Endodermal cell (in vitro differentiated cells): Measurements from ENCODE around the gene ARL6IP4. TPM values are rescaled to one million over a fixed set of nuclear protein-coding genes. Genes with fewer than 3 reads are reported as not detected.
A peak's percentile ranks its signal among the peaks of the same experiment; 100 is the strongest.

Experiments
- DNase-seq: peaks from one replicate; pipeline ENCODE4 v3.0.0-alpha.2; 2017
- H3K27ac ChIP-seq: 2 replicates; pipeline ENCODE4 v1.5.1; 2013; ENCODE audit warnings: mild to moderate bottlenecking, low read depth, low read length, moderate library complexity
- H3K27me3 ChIP-seq: 2 replicates; pipeline ENCODE4 v1.6.1; 2013; ENCODE audit warnings: mild to moderate bottlenecking, low read length, moderate library complexity; ENCODE audit not compliant: insufficient read depth, control insufficient read depth, poor library complexity, severe bottlenecking
- H3K36me3 ChIP-seq: 2 replicates; pipeline ENCODE4 v1.7.0; 2013; ENCODE audit warnings: mild to moderate bottlenecking, low read length, moderate library complexity; ENCODE audit not compliant: control insufficient read depth, insufficient read depth
- H3K4me1 ChIP-seq: one replicate; pipeline ENCODE4 v1.7.0; 2013; ENCODE audit warnings: low read length; ENCODE audit not compliant: control insufficient read depth, insufficient read depth
- H3K4me3 ChIP-seq: 2 replicates; pipeline ENCODE4 v1.5.1; 2013; ENCODE audit warnings: mild to moderate bottlenecking, low read length, moderate library complexity
- H3K9ac ChIP-seq: 2 replicates; pipeline ENCODE4 v1.6.1; 2013; ENCODE audit warnings: mild to moderate bottlenecking, low read length, moderate library complexity; ENCODE audit not compliant: poor library complexity, severe bottlenecking; ENCODE audit errors: extremely low read depth
- H3K9me3 ChIP-seq: 2 replicates; pipeline ENCODE4 v1.6.1; 2013; ENCODE audit warnings: mild to moderate bottlenecking, low read length, moderate library complexity; ENCODE audit not compliant: control insufficient read depth
- H3K27ac Mint-ChIP-seq: 2 replicates; pipeline ENCODE4 v1.8.0; 2020; ENCODE audit warnings: mixed read lengths
- H3K27me3 Mint-ChIP-seq: 2 replicates; pipeline ENCODE4 v1.8.0; 2021; ENCODE audit warnings: mild to moderate bottlenecking, mixed read lengths; ENCODE audit not compliant: insufficient read depth
- H3K36me3 Mint-ChIP-seq: 2 replicates; pipeline ENCODE4 v1.8.0; 2020; ENCODE audit warnings: low read depth, mixed read lengths
- H3K4me1 Mint-ChIP-seq: 2 replicates; pipeline ENCODE4 v1.8.0; 2020; ENCODE audit warnings: mixed read lengths
- H3K4me3 Mint-ChIP-seq: 2 replicates; pipeline ENCODE4 v1.8.0; 2020; ENCODE audit warnings: mild to moderate bottlenecking, moderate library complexity, mixed read lengths
- H3K9me3 Mint-ChIP-seq: 2 replicates; pipeline ENCODE4 v1.8.0; 2020; ENCODE audit warnings: mild to moderate bottlenecking, mixed read lengths
- CTCF ChIP-seq: fragments of 200-600 bp; sonication (generic); conservative IDR thresholded peaks from 2 replicates; pipeline ENCODE4 v1.5.0; 2021; ENCODE audit warnings: antibody characterized with exemption, mild to moderate bottlenecking
- WGBS, 2 experiments: methylation state at CpG; one replicate each; pipeline versions ENCODE4 v1.1.5 to v1.1.7; 2013; ENCODE audit warnings: missing lambda C conversion rate in 2 of 2, mixed read lengths in 1 of 2; ENCODE audit not compliant: insufficient coverage in 1 of 2, insufficient read length in 1 of 2; 5-methylcytosine and 5-hydroxymethylcytosine counted together
- total RNA-seq, 2 donors: library from RNA; stranded (reverse); fragmentation: NEBNext Ultra II Directional in 1 of 2; extraction: Animal tissue kit (Norgen Biotek cat#: 25700) in 1 of 2; gene quantifications; 2 replicates in 1 of 2; 3 replicates in 1 of 2; pipeline ENCODE4 v1.2.1, GENCODE V29; 2021

ARL6IP4 gene
- total RNA-seq, 2 donors from 2014 or later: 136 to 149 TPM

- Mint-ChIP-seq H3K27ac (peak overlapping the region; percentile 72), H3K4me1 (peaks cover 21% of the 10 kb centered on the region), H3K4me3 (peak overlapping the region; percentile 82), H3K9me3 (no peaks in the 10 kb centered on the region), H3K36me3 (peaks cover 3% of the 10 kb centered on the region), H3K27me3 (no peaks in the 10 kb centered on the region)
- peak; percentile 59 for DNase-seq
- peaks cover 11% of the 10 kb centered on the region for H3K4me1 ChIP-seq
- WGBS, 2 experiments: 84 to 90% methylated on average over 27 to 28 of the region's 28 CpGs
- H3K27ac ChIP-seq: no peak overlapping the region
- peaks cover 27% of the 10 kb centered on the region for H3K36me3 ChIP-seq
- H3K4me3 ChIP-seq: peak overlapping the region; percentile 90
- no peaks in the 10 kb centered on the region for H3K9me3 ChIP-seq
- no peak for TF ChIP-seq CTCF
- H3K27me3 ChIP-seq: no peaks in the 10 kb centered on the region
- peak overlapping the region; percentile 67 for H3K9ac ChIP-seq
Observed at GRCh38 chr12:122979001-122979907, 1.2 kb upstream of the ARL6IP4 start.

DNA sequence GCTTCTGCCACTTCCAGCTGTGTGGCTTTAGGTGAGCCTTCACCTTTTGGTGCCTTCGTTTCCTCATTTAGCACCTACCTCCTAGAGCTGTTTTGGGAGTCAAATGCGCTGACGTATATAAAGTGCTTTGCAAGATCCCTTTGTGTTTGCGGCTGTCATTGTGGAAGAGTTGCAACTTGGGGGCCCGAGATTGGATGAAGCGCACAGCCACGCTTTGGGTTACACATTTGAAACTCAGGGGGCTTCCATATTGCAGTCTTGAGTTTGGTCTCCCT, 636 bp upstream of the ARL6IP4 start:
- Mint-ChIP-seq H3K27ac (peak overlapping the region; percentile 92), H3K4me3 (peak overlapping the region; percentile 82), H3K9me3 (no peaks in the 10 kb centered on the region), H3K4me1 (peaks cover 20% of the 10 kb centered on the region), H3K27me3 (no peaks in the 10 kb centered on the region), H3K36me3 (peaks cover 3% of the 10 kb centered on the region)
- no peak for DNase-seq
- Histone ChIP-seq H3K4me3 (peak overlapping the region; percentile 90), H3K9ac (peak overlapping the region; percentile 67), H3K27me3 (no peaks in the 10 kb centered on the region), H3K4me1 (peaks cover 11% of the 10 kb centered on the region), H3K27ac (no peak overlapping the region), H3K36me3 (peaks cover 27% of the 10 kb centered on the region), H3K9me3 (no peaks in the 10 kb centered on the region)
- no peak for TF ChIP-seq CTCF
- 36 to 41% methylated on average over 7 of the region's 7 CpGs for WGBS, 2 experiments

GRCh38 chr12:122981036-122981471, 573 bp downstream of the ARL6IP4 start:
- DNase-seq: peak; percentile 83

More at GRCh38 chr12:122981036-122981471, 573 bp downstream of the ARL6IP4 start:
- Mint-ChIP-seq H3K4me3 (peak overlapping the region; percentile 82), H3K4me1 (peaks cover 16% of the 10 kb centered on the region), H3K27me3 (no peaks in the 10 kb centered on the region), H3K9me3 (no peaks in the 10 kb centered on the region), H3K36me3 (peaks cover 3% of the 10 kb centered on the region), H3K27ac (peak overlapping the region; percentile 82)
- H3K27ac ChIP-seq: no peak overlapping the region
- H3K9me3 ChIP-seq: no peaks in the 10 kb centered on the region
- peak; percentile 9 for TF ChIP-seq CTCF
- H3K4me3 ChIP-seq: peak overlapping the region; percentile 90
- H3K27me3 ChIP-seq: no peaks in the 10 kb centered on the region
- peak overlapping the region; percentile 67 for H3K9ac ChIP-seq
- H3K36me3 ChIP-seq: peaks cover 27% of the 10 kb centered on the region
- WGBS, 2 experiments: 1 to 3% methylated on average over 22 to 40 of the region's 40 CpGs
- peaks cover 11% of the 10 kb centered on the region for H3K4me1 ChIP-seq
